ENCODE results near the gene GCAT.

The GCAT gene

GRCh38 chr22:37807410-37808293, at the start of gene GCAT:
Gene GCAT, plus strand, starts transcription at chr22:37807934. Its CDS starts 34 bp downstream, at chr22:37807968.
- peak; percentile 83 to 92 (median 87) for DNase-seq (ENCODE audit: low read depth in 2 of 3, low spot score in 1 of 3)

GRCh38 chr22:37758694-37759093, 49.0 kb upstream of the GCAT start:
- DNase-seq (ENCODE audit: low read depth in 2 of 3, low spot score in 1 of 3), result no peak

- no peak for DNase-seq (ENCODE audit: low read depth in 2 of 3, low spot score in 1 of 3)
Observed at GRCh38 chr22:37759281-37759680, 48.5 kb upstream of the GCAT start.

GRCh38 chr22:37760152-37760551, 47.6 kb upstream of the GCAT start:
- no peak for DNase-seq (ENCODE audit: low read depth in 2 of 3, low spot score in 1 of 3)

- DNase-seq (ENCODE audit: low read depth in 2 of 3, low spot score in 1 of 3), result no peak
Observed at GRCh38 chr22:37762389-37762836, 45.3 kb upstream of the GCAT start.

- no peak for DNase-seq (ENCODE audit: low read depth in 2 of 3, low spot score in 1 of 3)
Observed at GRCh38 chr22:37763012-37763411, 44.7 kb upstream of the GCAT start.

GRCh38 chr22:37763652-37764051, 44.1 kb upstream of the GCAT start:
- no peak for DNase-seq (ENCODE audit: low read depth in 2 of 3, low spot score in 1 of 3)

- DNase-seq (ENCODE audit: low read depth in 2 of 3, low spot score in 1 of 3), result no peak
Observed at GRCh38 chr22:37764622-37765021, 43.1 kb upstream of the GCAT start.

- DNase-seq (ENCODE audit: low read depth in 2 of 3, low spot score in 1 of 3), result no peak
Observed at GRCh38 chr22:37765498-37765897, 42.2 kb upstream of the GCAT start.

- no peak for DNase-seq (ENCODE audit: low read depth in 2 of 3, low spot score in 1 of 3)
Observed at GRCh38 chr22:37765953-37766576, 41.7 kb upstream of the GCAT start.

- no peak for DNase-seq (ENCODE audit: low read depth in 2 of 3, low spot score in 1 of 3)
Observed at GRCh38 chr22:37768273-37768672, 39.5 kb upstream of the GCAT start.

GRCh38 chr22:37769056-37769455, 38.7 kb upstream of the GCAT start:
- DNase-seq (ENCODE audit: low read depth in 2 of 3, low spot score in 1 of 3), result no peak

- no peak for DNase-seq (ENCODE audit: low read depth in 2 of 3, low spot score in 1 of 3)
Observed at GRCh38 chr22:37771081-37771480, 36.7 kb upstream of the GCAT start.

- no peak for DNase-seq (ENCODE audit: low read depth in 2 of 3, low spot score in 1 of 3)
Observed at GRCh38 chr22:37771702-37772427, 35.9 kb upstream of the GCAT start.

GRCh38 chr22:37774728-37775127, 33.0 kb upstream of the GCAT start:
- no peak for DNase-seq (ENCODE audit: low read depth in 2 of 3, low spot score in 1 of 3)

- DNase-seq (ENCODE audit: low read depth in 2 of 3, low spot score in 1 of 3), result no peak
Observed at GRCh38 chr22:37775785-37776638, 31.7 kb upstream of the GCAT start.

GRCh38 chr22:37776639-37777005, 31.1 kb upstream of the GCAT start:
- no peak for DNase-seq (ENCODE audit: low read depth in 2 of 3, low spot score in 1 of 3)

- DNase-seq (ENCODE audit: low read depth in 2 of 3, low spot score in 1 of 3), result no peak
Observed at GRCh38 chr22:37777122-37777687, 30.5 kb upstream of the GCAT start.

- DNase-seq (ENCODE audit: low read depth in 2 of 3, low spot score in 1 of 3), result no peak
Observed at GRCh38 chr22:37778370-37779009, 29.2 kb upstream of the GCAT start.

GRCh38 chr22:37781434-37782059, 26.2 kb upstream of the GCAT start:
- DNase-seq (ENCODE audit: low read depth in 2 of 3, low spot score in 1 of 3), result no peak
